ENCODE results near the gene CCDC85B. TPM values are rescaled to one million over a fixed set of nuclear protein-coding genes. Genes with fewer than 3 reads are reported as not detected.

Gene CCDC85B
- polyA plus RNA-seq, 1 donor from 2014 or later, result 28.5 TPM

DNA sequence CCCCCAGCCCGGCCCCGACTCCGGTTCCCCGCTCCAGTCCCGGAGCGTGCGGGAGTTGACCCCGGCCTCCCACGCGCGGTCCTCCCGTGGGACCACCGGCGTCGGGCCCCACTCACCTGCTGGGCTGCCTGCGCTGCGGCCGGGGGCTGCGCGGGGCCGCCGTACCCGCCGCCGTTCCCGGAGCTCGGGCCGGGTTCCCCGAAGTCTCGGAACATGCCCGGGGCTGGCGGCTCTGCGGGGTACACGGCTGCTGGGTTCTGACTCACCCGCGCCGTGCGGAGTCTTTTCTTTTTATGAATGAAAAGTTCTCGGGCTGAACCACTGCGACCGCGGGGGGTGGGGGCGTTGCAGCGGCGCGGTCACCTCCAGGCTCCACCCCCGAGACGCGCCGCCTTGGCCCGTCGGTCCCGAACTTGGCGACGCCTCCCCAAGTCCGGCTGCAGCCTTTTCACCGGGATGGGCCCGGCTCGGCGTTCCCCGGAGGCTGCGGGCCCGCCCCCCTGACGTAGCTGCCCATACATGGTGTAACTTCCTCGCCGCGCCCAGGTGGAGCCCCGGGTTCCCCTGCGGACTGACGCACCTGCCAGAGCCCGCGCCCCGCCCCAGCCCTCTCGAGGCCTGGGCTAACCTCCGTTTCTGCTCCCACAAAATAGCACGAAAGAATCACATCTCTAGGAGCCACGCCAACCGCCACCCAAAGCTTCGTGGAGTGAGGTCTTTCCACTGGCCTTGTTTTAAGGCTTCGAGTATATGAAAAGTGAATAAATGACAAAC, 9.8 kb downstream of the CCDC85B start, which contains the start of gene FOSL1:
Gene FOSL1, minus strand, starts transcription at position 264 of the 774 bp plus-strand sequence. Its CDS starts 49 bp downstream, at position 215.
- Histone ChIP-seq H3K9ac (ENCODE audit: low read length) (no peak within 1 kb of the TSS), H3K9me3 (ENCODE audit: low read length) (no peaks in the 10 kb centered on the region), H4K20me1 (ENCODE audit: insufficient read depth) (no peaks in the 10 kb centered on the region), H3K4me3 (ENCODE audit: low read length) (peak within 1 kb of the TSS; percentile 67), H3K79me2 (replicated peaks; ENCODE audit: insufficient read depth, low read length) (no peaks in the 10 kb centered on the region), H3F3A (ENCODE audit: insufficient read depth, low read length, poor library complexity, severe bottlenecking) (no peaks in the 10 kb centered on the region), H3K36me3 (ENCODE audit: insufficient read depth, low read length) (no peaks in the 10 kb centered on the region), H3K27ac (ENCODE audit: low read length) (no peak within 1 kb of the TSS), H3K4me2 (ENCODE audit: low read length) (no peak within 1 kb of the TSS), H3K27me3 (ENCODE audit: insufficient read depth, low read depth, low read length) (peaks cover 63% of the 10 kb centered on the region), H3K9me2 (ENCODE audit: insufficient read depth, low read length) (no peaks in the 10 kb centered on the region), H2AFZ (ENCODE audit: low read depth, low read length) (no peak within 1 kb of the TSS)
- TF ChIP-seq EZH2 (IDR thresholded peaks at IDR 0.05; ENCODE audit: borderline replicate concordance, insufficient read depth, low read length, poor library complexity, severe bottlenecking), result peak; percentile 57
- TF ChIP-seq, protein P1, sequence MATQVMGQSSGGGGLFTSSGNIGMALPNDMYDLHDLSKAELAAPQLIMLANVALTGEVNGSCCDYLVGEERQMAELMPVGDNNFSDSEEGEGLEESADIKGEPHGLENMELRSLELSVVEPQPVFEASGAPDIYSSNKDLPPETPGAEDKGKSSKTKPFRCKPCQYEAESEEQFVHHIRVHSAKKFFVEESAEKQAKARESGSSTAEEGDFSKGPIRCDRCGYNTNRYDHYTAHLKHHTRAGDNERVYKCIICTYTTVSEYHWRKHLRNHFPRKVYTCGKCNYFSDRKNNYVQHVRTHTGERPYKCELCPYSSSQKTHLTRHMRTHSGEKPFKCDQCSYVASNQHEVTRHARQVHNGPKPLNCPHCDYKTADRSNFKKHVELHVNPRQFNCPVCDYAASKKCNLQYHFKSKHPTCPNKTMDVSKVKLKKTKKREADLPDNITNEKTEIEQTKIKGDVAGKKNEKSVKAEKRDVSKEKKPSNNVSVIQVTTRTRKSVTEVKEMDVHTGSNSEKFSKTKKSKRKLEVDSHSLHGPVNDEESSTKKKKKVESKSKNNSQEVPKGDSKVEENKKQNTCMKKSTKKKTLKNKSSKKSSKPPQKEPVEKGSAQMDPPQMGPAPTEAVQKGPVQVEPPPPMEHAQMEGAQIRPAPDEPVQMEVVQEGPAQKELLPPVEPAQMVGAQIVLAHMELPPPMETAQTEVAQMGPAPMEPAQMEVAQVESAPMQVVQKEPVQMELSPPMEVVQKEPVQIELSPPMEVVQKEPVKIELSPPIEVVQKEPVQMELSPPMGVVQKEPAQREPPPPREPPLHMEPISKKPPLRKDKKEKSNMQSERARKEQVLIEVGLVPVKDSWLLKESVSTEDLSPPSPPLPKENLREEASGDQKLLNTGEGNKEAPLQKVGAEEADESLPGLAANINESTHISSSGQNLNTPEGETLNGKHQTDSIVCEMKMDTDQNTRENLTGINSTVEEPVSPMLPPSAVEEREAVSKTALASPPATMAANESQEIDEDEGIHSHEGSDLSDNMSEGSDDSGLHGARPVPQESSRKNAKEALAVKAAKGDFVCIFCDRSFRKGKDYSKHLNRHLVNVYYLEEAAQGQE (IDR thresholded peaks at IDR 0.05; ENCODE audit: borderline replicate concordance), result no peak
- TF ChIP-seq MXI1 (conservative IDR thresholded peaks at IDR 0.05; ENCODE audit: poor library complexity, severe bottlenecking), result no peak
- TF ChIP-seq POLR2AphosphoS5 (IDR thresholded peaks at IDR 0.05), result no peak

DNA sequence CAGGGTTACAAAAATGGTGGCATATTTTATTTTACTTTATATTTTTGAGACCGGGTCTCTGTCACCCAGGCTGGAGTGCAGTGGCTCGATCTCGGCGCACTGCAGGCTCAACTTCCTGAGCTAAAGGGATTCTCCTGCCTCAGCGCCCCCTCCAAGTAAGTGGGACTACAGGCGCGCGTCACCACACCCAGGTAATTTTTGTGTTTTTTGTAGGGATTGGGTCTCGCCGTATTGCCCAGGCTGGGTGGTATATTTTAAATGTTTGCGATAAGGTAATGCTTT, 10.4 kb downstream of the CCDC85B start:
- Histone ChIP-seq H3F3A (ENCODE audit: insufficient read depth, low read length, poor library complexity, severe bottlenecking) (no peaks in the 10 kb centered on the region), H3K9ac (ENCODE audit: low read length) (no peak overlapping the region), H3K4me3 (ENCODE audit: low read length) (peak overlapping the region; percentile 67), H2AFZ (ENCODE audit: low read depth, low read length) (no peak overlapping the region), H3K9me2 (ENCODE audit: insufficient read depth, low read length) (no peaks in the 10 kb centered on the region), H3K27ac (ENCODE audit: low read length) (no peak overlapping the region), H3K4me2 (ENCODE audit: low read length) (no peak overlapping the region), H3K36me3 (ENCODE audit: insufficient read depth, low read length) (no peaks in the 10 kb centered on the region), H4K20me1 (ENCODE audit: insufficient read depth) (no peaks in the 10 kb centered on the region), H3K9me3 (ENCODE audit: low read length) (no peaks in the 10 kb centered on the region), H3K27me3 (ENCODE audit: insufficient read depth, low read depth, low read length) (peaks cover 63% of the 10 kb centered on the region), H3K79me2 (replicated peaks; ENCODE audit: insufficient read depth, low read length) (no peaks in the 10 kb centered on the region)
- TF ChIP-seq MXI1 (conservative IDR thresholded peaks at IDR 0.05; ENCODE audit: poor library complexity, severe bottlenecking) (no peak), EZH2 (IDR thresholded peaks at IDR 0.05; ENCODE audit: borderline replicate concordance, insufficient read depth, low read length, poor library complexity, severe bottlenecking) (peak; percentile 21)

DNA sequence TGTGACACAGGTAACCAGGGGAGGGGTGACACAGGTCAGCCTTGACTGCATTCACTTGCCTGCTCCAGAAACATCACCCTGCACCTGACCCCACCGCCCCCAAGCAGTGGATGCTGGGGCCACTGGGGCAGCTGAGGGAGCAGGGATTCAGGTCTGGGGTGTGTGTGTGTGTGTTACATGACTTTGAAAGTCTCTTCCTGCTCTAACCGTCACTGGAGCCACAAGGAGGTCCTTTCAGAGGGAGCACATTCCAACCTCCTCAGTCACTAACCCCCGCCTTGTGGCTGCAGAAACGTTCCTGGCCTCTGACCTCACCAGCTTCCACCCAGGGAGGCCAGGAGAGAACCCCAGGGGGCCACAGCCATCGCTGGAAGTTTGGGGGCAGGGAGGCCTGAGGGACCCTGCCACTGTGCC, 12.6 kb downstream of the CCDC85B start:
- Histone ChIP-seq H2AFZ (ENCODE audit: low read depth, low read length) (no peak overlapping the region), H3K9me3 (ENCODE audit: low read length) (no peaks in the 10 kb centered on the region), H3K9me2 (ENCODE audit: insufficient read depth, low read length) (no peaks in the 10 kb centered on the region), H4K20me1 (ENCODE audit: insufficient read depth) (no peaks in the 10 kb centered on the region), H3K9ac (ENCODE audit: low read length) (no peak overlapping the region), H3K4me2 (ENCODE audit: low read length) (no peak overlapping the region), H3K27me3 (ENCODE audit: insufficient read depth, low read depth, low read length) (peaks cover 62% of the 10 kb centered on the region), H3K79me2 (replicated peaks; ENCODE audit: insufficient read depth, low read length) (no peaks in the 10 kb centered on the region), H3F3A (ENCODE audit: insufficient read depth, low read length, poor library complexity, severe bottlenecking) (no peaks in the 10 kb centered on the region), H3K4me3 (ENCODE audit: low read length) (no peak overlapping the region), H3K36me3 (ENCODE audit: insufficient read depth, low read length) (no peaks in the 10 kb centered on the region), H3K27ac (ENCODE audit: low read length) (no peak overlapping the region)
- TF ChIP-seq SMC3 (conservative IDR thresholded peaks at IDR 0.05; ENCODE audit: poor library complexity) (no peak), RAD21 (conservative IDR thresholded peaks at IDR 0.05) (no peak), EZH2 (IDR thresholded peaks at IDR 0.05; ENCODE audit: borderline replicate concordance, insufficient read depth, low read length, poor library complexity, severe bottlenecking) (no peak), TAF1 (IDR thresholded peaks at IDR 0.05; ENCODE audit: low read depth) (no peak), EP300 (conservative IDR thresholded peaks at IDR 0.05; ENCODE audit: poor library complexity, severe bottlenecking) (no peak), POLR2AphosphoS5 (IDR thresholded peaks at IDR 0.05) (no peak), MXI1 (conservative IDR thresholded peaks at IDR 0.05; ENCODE audit: poor library complexity, severe bottlenecking) (no peak)
- TF ChIP-seq, protein P1 (IDR thresholded peaks at IDR 0.05; ENCODE audit: borderline replicate concordance), result no peak
- TF ChIP-seq, protein P2, sequence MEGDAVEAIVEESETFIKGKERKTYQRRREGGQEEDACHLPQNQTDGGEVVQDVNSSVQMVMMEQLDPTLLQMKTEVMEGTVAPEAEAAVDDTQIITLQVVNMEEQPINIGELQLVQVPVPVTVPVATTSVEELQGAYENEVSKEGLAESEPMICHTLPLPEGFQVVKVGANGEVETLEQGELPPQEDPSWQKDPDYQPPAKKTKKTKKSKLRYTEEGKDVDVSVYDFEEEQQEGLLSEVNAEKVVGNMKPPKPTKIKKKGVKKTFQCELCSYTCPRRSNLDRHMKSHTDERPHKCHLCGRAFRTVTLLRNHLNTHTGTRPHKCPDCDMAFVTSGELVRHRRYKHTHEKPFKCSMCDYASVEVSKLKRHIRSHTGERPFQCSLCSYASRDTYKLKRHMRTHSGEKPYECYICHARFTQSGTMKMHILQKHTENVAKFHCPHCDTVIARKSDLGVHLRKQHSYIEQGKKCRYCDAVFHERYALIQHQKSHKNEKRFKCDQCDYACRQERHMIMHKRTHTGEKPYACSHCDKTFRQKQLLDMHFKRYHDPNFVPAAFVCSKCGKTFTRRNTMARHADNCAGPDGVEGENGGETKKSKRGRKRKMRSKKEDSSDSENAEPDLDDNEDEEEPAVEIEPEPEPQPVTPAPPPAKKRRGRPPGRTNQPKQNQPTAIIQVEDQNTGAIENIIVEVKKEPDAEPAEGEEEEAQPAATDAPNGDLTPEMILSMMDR (IDR thresholded peaks at IDR 0.05; ENCODE audit: poor library complexity, severe bottlenecking), result no peak

Measured in neural cell (in vitro differentiated cells).